Measurements from ENCODE around the gene NGRN.

DNA sequence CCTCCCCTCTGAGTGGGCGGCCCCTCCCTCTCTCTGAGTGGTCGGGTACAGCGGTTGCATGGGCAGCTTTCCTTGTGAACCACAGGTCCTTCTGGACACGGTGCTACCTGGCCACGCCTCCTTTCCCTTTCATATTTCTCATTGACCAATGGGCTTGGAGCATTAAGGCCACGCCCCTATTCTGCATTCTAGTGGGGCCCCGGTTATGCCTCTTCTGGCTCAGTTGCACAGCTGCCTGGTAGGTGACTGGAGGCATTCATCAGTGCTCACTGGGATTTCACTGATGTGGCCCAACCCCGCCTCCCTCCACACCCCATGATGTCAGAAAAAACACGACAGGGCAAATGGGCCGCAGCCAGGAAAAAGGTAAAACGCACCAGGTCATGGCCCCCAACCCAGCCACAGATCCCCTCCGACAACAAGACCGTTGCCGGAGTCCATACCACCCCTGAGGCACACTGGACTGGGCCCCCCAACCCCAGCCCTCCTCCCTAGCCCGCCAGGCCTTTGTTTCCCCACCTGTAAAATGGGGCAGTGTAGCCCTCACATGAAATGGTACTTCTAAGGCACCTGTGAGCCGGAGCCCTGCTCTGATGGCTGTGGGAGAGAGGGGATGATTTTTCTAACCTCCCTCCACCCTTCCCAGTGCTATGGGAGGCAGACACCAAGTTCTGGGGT, 26.3 kb downstream of the NGRN start:
- TF ChIP-seq, protein P1, sequence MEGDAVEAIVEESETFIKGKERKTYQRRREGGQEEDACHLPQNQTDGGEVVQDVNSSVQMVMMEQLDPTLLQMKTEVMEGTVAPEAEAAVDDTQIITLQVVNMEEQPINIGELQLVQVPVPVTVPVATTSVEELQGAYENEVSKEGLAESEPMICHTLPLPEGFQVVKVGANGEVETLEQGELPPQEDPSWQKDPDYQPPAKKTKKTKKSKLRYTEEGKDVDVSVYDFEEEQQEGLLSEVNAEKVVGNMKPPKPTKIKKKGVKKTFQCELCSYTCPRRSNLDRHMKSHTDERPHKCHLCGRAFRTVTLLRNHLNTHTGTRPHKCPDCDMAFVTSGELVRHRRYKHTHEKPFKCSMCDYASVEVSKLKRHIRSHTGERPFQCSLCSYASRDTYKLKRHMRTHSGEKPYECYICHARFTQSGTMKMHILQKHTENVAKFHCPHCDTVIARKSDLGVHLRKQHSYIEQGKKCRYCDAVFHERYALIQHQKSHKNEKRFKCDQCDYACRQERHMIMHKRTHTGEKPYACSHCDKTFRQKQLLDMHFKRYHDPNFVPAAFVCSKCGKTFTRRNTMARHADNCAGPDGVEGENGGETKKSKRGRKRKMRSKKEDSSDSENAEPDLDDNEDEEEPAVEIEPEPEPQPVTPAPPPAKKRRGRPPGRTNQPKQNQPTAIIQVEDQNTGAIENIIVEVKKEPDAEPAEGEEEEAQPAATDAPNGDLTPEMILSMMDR (IDR thresholded peaks at IDR 0.05), result no peak
- no peak for TF ChIP-seq POLR2A (IDR thresholded peaks at IDR 0.05)

Data from right lobe of liver (tissue), 4 donors.